ENCODE data around the gene ALDH18A1. TPM values are rescaled to one million over a fixed set of nuclear protein-coding genes. Genes with fewer than 3 reads are reported as not detected.

ALDH18A1 gene
- total RNA-seq, 1 experiment from 2014 or later, result 105 TPM

- TF ChIP-seq, protein P1, sequence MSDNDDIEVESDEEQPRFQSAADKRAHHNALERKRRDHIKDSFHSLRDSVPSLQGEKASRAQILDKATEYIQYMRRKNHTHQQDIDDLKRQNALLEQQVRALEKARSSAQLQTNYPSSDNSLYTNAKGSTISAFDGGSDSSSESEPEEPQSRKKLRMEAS (CRISPR knock-in tag; IDR thresholded peaks at IDR 0.05), result peak; percentile 84
- TF ChIP-seq NFATC4 (CRISPR knock-in tag; IDR thresholded peaks at IDR 0.05), result no peak
- TF ChIP-seq JUN (CRISPR knock-in tag; IDR thresholded peaks at IDR 0.05), result no peak
- TF ChIP-seq ATF1 (CRISPR knock-in tag; IDR thresholded peaks at IDR 0.05), result no peak
- TF ChIP-seq ZNF532 (CRISPR knock-in tag; IDR thresholded peaks at IDR 0.05; ENCODE audit: borderline replicate concordance), result no peak
- no peak for TF ChIP-seq ZNF671 (CRISPR knock-in tag; IDR thresholded peaks at IDR 0.05)
- TF ChIP-seq TEAD4 (CRISPR knock-in tag; IDR thresholded peaks at IDR 0.05), result no peak
- TF ChIP-seq IRF2 (CRISPR knock-in tag; IDR thresholded peaks at IDR 0.05; ENCODE audit: borderline replicate concordance, low read depth), result no peak
- TF ChIP-seq CBFB (CRISPR knock-in tag; IDR thresholded peaks at IDR 0.05; ENCODE audit: low read depth), result no peak
- TF ChIP-seq, protein P2, sequence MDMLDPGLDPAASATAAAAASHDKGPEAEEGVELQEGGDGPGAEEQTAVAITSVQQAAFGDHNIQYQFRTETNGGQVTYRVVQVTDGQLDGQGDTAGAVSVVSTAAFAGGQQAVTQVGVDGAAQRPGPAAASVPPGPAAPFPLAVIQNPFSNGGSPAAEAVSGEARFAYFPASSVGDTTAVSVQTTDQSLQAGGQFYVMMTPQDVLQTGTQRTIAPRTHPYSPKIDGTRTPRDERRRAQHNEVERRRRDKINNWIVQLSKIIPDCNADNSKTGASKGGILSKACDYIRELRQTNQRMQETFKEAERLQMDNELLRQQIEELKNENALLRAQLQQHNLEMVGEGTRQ (CRISPR knock-in tag; IDR thresholded peaks at IDR 0.05), result no peak
- TF ChIP-seq, protein P3, sequence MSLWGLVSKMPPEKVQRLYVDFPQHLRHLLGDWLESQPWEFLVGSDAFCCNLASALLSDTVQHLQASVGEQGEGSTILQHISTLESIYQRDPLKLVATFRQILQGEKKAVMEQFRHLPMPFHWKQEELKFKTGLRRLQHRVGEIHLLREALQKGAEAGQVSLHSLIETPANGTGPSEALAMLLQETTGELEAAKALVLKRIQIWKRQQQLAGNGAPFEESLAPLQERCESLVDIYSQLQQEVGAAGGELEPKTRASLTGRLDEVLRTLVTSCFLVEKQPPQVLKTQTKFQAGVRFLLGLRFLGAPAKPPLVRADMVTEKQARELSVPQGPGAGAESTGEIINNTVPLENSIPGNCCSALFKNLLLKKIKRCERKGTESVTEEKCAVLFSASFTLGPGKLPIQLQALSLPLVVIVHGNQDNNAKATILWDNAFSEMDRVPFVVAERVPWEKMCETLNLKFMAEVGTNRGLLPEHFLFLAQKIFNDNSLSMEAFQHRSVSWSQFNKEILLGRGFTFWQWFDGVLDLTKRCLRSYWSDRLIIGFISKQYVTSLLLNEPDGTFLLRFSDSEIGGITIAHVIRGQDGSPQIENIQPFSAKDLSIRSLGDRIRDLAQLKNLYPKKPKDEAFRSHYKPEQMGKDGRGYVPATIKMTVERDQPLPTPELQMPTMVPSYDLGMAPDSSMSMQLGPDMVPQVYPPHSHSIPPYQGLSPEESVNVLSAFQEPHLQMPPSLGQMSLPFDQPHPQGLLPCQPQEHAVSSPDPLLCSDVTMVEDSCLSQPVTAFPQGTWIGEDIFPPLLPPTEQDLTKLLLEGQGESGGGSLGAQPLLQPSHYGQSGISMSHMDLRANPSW (CRISPR knock-in tag; conservative IDR thresholded peaks at IDR 0.05; ENCODE audit: low read depth), result no peak
- TF ChIP-seq TP53 (CRISPR knock-in tag; IDR thresholded peaks at IDR 0.05), result no peak
- TF ChIP-seq CTCF (IDR thresholded peaks at IDR 0.05), result peak; percentile 99
- TF ChIP-seq GRHL2 (CRISPR knock-in tag; IDR thresholded peaks at IDR 0.05; ENCODE audit: insufficient replicate concordance, severe bottlenecking), result no peak
- TF ChIP-seq IRF1 (CRISPR knock-in tag; IDR thresholded peaks at IDR 0.05), result no peak
- TF ChIP-seq, protein P4, sequence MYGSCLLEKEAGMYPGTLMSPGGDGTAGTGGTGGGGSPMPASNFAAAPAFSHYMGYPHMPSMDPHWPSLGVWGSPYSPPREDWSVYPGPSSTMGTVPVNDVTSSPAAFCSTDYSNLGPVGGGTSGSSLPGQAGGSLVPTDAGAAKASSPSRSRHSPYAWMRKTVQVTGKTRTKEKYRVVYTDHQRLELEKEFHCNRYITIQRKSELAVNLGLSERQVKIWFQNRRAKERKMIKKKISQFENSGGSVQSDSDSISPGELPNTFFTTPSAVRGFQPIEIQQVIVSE (CRISPR knock-in tag; IDR thresholded peaks at IDR 0.05; ENCODE audit: borderline replicate concordance), result no peak
- no peak for TF ChIP-seq ZNF232 (CRISPR knock-in tag; IDR thresholded peaks at IDR 0.05)
- no peak for TF ChIP-seq ZNF219 (CRISPR knock-in tag; IDR thresholded peaks at IDR 0.05; ENCODE audit: borderline replicate concordance)
- TF ChIP-seq NR2C2 (CRISPR knock-in tag; IDR thresholded peaks at IDR 0.05), result no peak
- TF ChIP-seq MXD4 (CRISPR knock-in tag; IDR thresholded peaks at IDR 0.05; ENCODE audit: borderline replicate concordance), result no peak
- TF ChIP-seq, protein P5, sequence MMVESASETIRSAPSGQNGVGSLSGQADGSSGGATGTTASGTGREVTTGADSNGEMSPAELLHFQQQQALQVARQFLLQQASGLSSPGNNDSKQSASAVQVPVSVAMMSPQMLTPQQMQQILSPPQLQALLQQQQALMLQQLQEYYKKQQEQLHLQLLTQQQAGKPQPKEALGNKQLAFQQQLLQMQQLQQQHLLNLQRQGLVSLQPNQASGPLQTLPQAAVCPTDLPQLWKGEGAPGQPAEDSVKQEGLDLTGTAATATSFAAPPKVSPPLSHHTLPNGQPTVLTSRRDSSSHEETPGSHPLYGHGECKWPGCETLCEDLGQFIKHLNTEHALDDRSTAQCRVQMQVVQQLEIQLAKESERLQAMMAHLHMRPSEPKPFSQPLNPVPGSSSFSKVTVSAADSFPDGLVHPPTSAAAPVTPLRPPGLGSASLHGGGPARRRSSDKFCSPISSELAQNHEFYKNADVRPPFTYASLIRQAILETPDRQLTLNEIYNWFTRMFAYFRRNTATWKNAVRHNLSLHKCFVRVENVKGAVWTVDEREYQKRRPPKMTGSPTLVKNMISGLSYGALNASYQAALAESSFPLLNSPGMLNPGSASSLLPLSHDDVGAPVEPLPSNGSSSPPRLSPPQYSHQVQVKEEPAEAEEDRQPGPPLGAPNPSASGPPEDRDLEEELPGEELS (CRISPR knock-in tag; IDR thresholded peaks at IDR 0.05), result no peak
- TF ChIP-seq ETV6 (CRISPR knock-in tag; IDR thresholded peaks at IDR 0.05), result peak; percentile 77
- no peak for TF ChIP-seq FOXJ3 (CRISPR knock-in tag; IDR thresholded peaks at IDR 0.05; ENCODE audit: borderline replicate concordance)
- TF ChIP-seq E2F5 (CRISPR knock-in tag; IDR thresholded peaks at IDR 0.05), result no peak
- TF ChIP-seq CREB1 (CRISPR knock-in tag; IDR thresholded peaks at IDR 0.05), result no peak
Observed at GRCh38 chr10:95693668-95694534, 37.4 kb upstream of the ALDH18A1 start, which contains the start of gene TCTN3 (continued).

All from WTC11 (cell line).